ENCODE results near the gene MBD5. TPM values are rescaled to one million over a fixed set of nuclear protein-coding genes. Genes with fewer than 3 reads are reported as not detected.
A peak's percentile ranks its signal among the peaks of the same experiment; 100 is the strongest.
"Not testable (repeated sequence)": the region's sequence is repeated elsewhere in the genome, so short reads cannot be mapped to it uniquely, and the experiment has no call there.

Gene MBD5
- polyA plus RNA-seq, 2 of the 4 experiments (the other 2 are of a cell fraction), result 5.4 to 24.1 TPM

- TF ChIP-seq ESRRA (IDR thresholded peaks at IDR 0.05; ENCODE audit: borderline replicate concordance, low read length) (no peak), RNF2 (IDR thresholded peaks at IDR 0.05; ENCODE audit: borderline replicate concordance, low read depth) (no peak), PHF8 (IDR thresholded peaks at IDR 0.05; ENCODE audit: borderline replicate concordance, low read depth) (no peak)
Measured at GRCh38 chr2:147999126-147999525, 21.8 kb upstream of the MBD5 start (continued).

- ChIA-PET POLR2A (no interaction called here), CTCF (no interaction called here)
- WGBS (ENCODE audit: missing lambda C conversion rate), result 88% methylated on average over 1 of the region's 1 CpG
Measured at GRCh38 chr2:148000095-148000494, 20.8 kb upstream of the MBD5 start.

DNA sequence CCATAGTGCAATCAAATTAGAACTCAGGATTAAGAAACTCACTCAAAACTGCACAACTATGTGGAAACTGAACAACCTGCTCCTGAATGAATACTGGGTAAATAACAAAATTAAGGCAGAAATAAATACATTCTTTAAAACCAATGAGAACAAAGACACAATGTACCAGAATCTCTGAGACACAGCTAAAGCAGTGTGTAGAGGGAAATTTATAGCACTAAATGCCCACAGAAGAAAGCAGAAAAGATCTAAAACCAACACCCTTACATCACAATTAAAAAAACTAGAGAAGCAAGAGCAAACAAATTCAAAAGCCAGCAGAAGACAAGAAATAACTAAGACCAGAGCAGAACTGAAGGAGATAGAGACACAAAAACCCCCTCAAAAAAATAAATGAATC lies 18.5 kb upstream of the MBD5 start:
- CTCF ChIA-PET; FAIRE-seq; H3K4me3 ChIP-seq; H3K9me3 ChIP-seq; ATAC-seq; H3K27ac ChIP-seq; H3K4me2 ChIP-seq; POLR2A ChIA-PET; DNase-seq (ENCODE audit: low read depth in 1 of 2, low spot score in 1 of 2); H3K4me1 ChIP-seq: not testable (repeated sequence)

More at GRCh38 chr2:148000095-148000494, 20.8 kb upstream of the MBD5 start:
- H3K27ac ChIP-seq, result no peak overlapping the region
- TF ChIP-seq MAX (IDR thresholded peaks at IDR 0.05), result no peak
- no peak for TF ChIP-seq FOSL2 (IDR thresholded peaks at IDR 0.05)
- TF ChIP-seq FOSL2 (CRISPR knock-in tag; IDR thresholded peaks at IDR 0.05), result no peak
- TF ChIP-seq CBX2 (IDR thresholded peaks at IDR 0.05; ENCODE audit: borderline replicate concordance, low read depth), result no peak
- TF ChIP-seq SMC3 (IDR thresholded peaks at IDR 0.05), result no peak
- TF ChIP-seq POLR2A (IDR thresholded peaks at IDR 0.05; ENCODE audit: low read length), result no peak
- TF ChIP-seq RFX5 (IDR thresholded peaks at IDR 0.05), result no peak
- no peak for TF ChIP-seq HOXB13 (CRISPR knock-in tag; IDR thresholded peaks at IDR 0.05; ENCODE audit: low read depth)
- no peak for TF ChIP-seq FOXS1 (CRISPR knock-in tag; IDR thresholded peaks at IDR 0.05)
- TF ChIP-seq KDM5A (IDR thresholded peaks at IDR 0.05), result no peak
- TF ChIP-seq, protein P1, sequence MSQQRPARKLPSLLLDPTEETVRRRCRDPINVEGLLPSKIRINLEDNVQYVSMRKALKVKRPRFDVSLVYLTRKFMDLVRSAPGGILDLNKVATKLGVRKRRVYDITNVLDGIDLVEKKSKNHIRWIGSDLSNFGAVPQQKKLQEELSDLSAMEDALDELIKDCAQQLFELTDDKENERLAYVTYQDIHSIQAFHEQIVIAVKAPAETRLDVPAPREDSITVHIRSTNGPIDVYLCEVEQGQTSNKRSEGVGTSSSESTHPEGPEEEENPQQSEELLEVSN (IDR thresholded peaks at IDR 0.05; ENCODE audit: borderline replicate concordance, low read depth), result no peak
- no peak for TF ChIP-seq HDAC2 (IDR thresholded peaks at IDR 0.05)
- TF ChIP-seq NFE2L2 (conservative IDR thresholded peaks at IDR 0.05; ENCODE audit: low read length), result no peak
- no peak for TF ChIP-seq GATA3 (IDR thresholded peaks at IDR 0.05; ENCODE audit: borderline replicate concordance)
- TF ChIP-seq POLR2AphosphoS2 (conservative IDR thresholded peaks at IDR 0.05; ENCODE audit: low read length), result no peak
- no peak for TF ChIP-seq EHF (CRISPR knock-in tag; IDR thresholded peaks at IDR 0.05)
- TF ChIP-seq CEBPB (IDR thresholded peaks at IDR 0.05), result no peak
- no peak for TF ChIP-seq CHD2 (IDR thresholded peaks at IDR 0.05; ENCODE audit: low read length, partially characterized antibody)
- H3K4me1 ChIP-seq, result no peaks in the 10 kb centered on the region
- FAIRE-seq (no peak), DNase-seq (ENCODE audit: low read depth in 1 of 2, low spot score in 1 of 2) (no peak), ATAC-seq (no peak)
- H3K9me3 ChIP-seq, result peaks cover 8% of the 10 kb centered on the region; the same call in 1 of the 3 replicates
- H3K4me3 ChIP-seq, result no peak overlapping the region
- H3K4me2 ChIP-seq, result no peak overlapping the region

GRCh38 chr2:148006249-148007007 lies 14.5 kb upstream of the MBD5 start:
- TF ChIP-seq HEYL (CRISPR knock-in tag; IDR thresholded peaks at IDR 0.05) (no peak), NFE2L2 (conservative IDR thresholded peaks at IDR 0.05; ENCODE audit: low read length) (no peak), CTCF (IDR thresholded peaks at IDR 0.05) (no peak), TP53 (CRISPR knock-in tag; IDR thresholded peaks at IDR 0.05) (no peak), RFX5 (IDR thresholded peaks at IDR 0.05) (no peak), ATOH8 (CRISPR knock-in tag; IDR thresholded peaks at IDR 0.05; ENCODE audit: low read depth) (no peak), ESRRA (IDR thresholded peaks at IDR 0.05; ENCODE audit: borderline replicate concordance, low read length) (no peak)
- no peak for DNase-seq (ENCODE audit: low read depth in 1 of 2, low spot score in 1 of 2)
- no peak for FAIRE-seq
- H3K4me3 ChIP-seq, result no peak overlapping the region
- ChIA-PET CTCF (interaction anchor here (1.5 kb wide), 1 partner anchor 17 kb away, joined by 4 read pairs; no protein-coding TSS in a partner anchor), POLR2A (interaction anchor here (1.0 kb wide), 1 partner anchor 14 kb away, joined by 7 read pairs; the partner anchor contains the start of genes MBD5 and ORC4)
- ATAC-seq, result peak in 1 of 2 experiments; percentile 55; a peak in 2 of 6 replicates
- H3K4me1 ChIP-seq, result no peaks in the 10 kb centered on the region
- H3K4me2 ChIP-seq, result no peak overlapping the region
- 0 out of 3 replicates have a peak, but pooled peaks cover 5% of the 10 kb centered on the region for H3K9me3 ChIP-seq
- H3K27ac ChIP-seq, result no peak overlapping the region
- WGBS (ENCODE audit: missing lambda C conversion rate), result 78% methylated on average over 6 of the region's 6 CpGs

Measured in A549 (cell line).